Keratinocyte (primary cell): Measurements from ENCODE around the gene ADAMTS4. TPM values are rescaled to one million over a fixed set of nuclear protein-coding genes. Genes with fewer than 3 reads are reported as not detected.
A peak's percentile ranks its signal among the peaks of the same experiment; 100 is the strongest.

ENCODE experiments used
- DNase-seq: peaks from one replicate; pipeline ENCODE4 v3.0.0-alpha.2; 2011; ENCODE audit warnings: low read depth, missing footprints, low spot score
- FAIRE-seq: peaks from 2 replicates; lab custom pipeline; 2011; peaks lifted over from hg19 to GRCh38; lab: Jason Lieb, UNC
- H2AFZ ChIP-seq: 2 replicates; pipeline ENCODE4 v1.6.0; 2012; ENCODE audit warnings: low read length, control low read depth, inconsistent platforms; ENCODE audit not compliant: control insufficient read depth
- H3K27ac ChIP-seq: 2 replicates; pipeline ENCODE4 v1.5.1; 2011; ENCODE audit warnings: low read length; ENCODE audit not compliant: control insufficient read depth, insufficient read depth
- H3K27me3 ChIP-seq: 3 replicates; pipeline ENCODE4 v1.6.0; 2011; ENCODE audit warnings: low read length; ENCODE audit not compliant: control insufficient read depth, insufficient read depth; ENCODE audit errors: extremely low read depth
- H3K36me3 ChIP-seq, 2 experiments: 2 replicates in 1 of 2; 3 replicates in 1 of 2; pipeline ENCODE4 v1.5.1; 2011; ENCODE audit warnings: low read length in 2 of 2, mild to moderate bottlenecking in 1 of 2; ENCODE audit not compliant: control insufficient read depth in 2 of 2, insufficient read depth in 2 of 2; ENCODE audit errors: extremely low read depth in 1 of 2
- H3K4me1 ChIP-seq: 3 replicates; pipeline ENCODE4 v1.5.1; 2011; ENCODE audit warnings: low read length; ENCODE audit not compliant: control insufficient read depth, insufficient read depth; ENCODE audit errors: extremely low read depth
- H3K4me2 ChIP-seq: 3 replicates; pipeline ENCODE4 v1.6.0; 2011; ENCODE audit warnings: low read depth, low read length; ENCODE audit not compliant: control insufficient read depth, insufficient read depth; ENCODE audit errors: extremely low read depth
- H3K4me3 ChIP-seq, 3 experiments: fragments of 200-600 bp in 1 of 3; sonication (generic) in 1 of 3; 2 replicates in 2 of 3; 3 replicates in 1 of 3; pipeline ENCODE4 v1.5.1; 2011 to 2016; ENCODE audit warnings: low read length in 3 of 3, mild to moderate bottlenecking in 3 of 3, control low read depth in 2 of 3, inconsistent platforms in 1 of 3, low read depth in 1 of 3, mixed read lengths in 1 of 3, mixed run types in 1 of 3, moderate library complexity in 1 of 3; ENCODE audit not compliant: control insufficient read depth in 2 of 3, insufficient read depth in 2 of 3; ENCODE audit errors: extremely low read depth in 1 of 3
- H3K79me2 ChIP-seq: 2 replicates; pipeline ENCODE4 v1.6.0; 2012; ENCODE audit warnings: low read length; ENCODE audit not compliant: control insufficient read depth, insufficient read depth
- H3K9ac ChIP-seq: 3 replicates; pipeline ENCODE4 v1.6.0; 2011; ENCODE audit warnings: low read length; ENCODE audit not compliant: control insufficient read depth, insufficient read depth; ENCODE audit errors: extremely low read depth
- H3K9me1 ChIP-seq: 3 replicates; pipeline ENCODE4 v1.6.0; 2011; ENCODE audit warnings: low read length; ENCODE audit not compliant: control insufficient read depth, insufficient read depth; ENCODE audit errors: extremely low read depth
- H3K9me3 ChIP-seq: 2 replicates; pipeline ENCODE4 v1.5.1; 2012; ENCODE audit warnings: low read depth, low read length; ENCODE audit not compliant: control insufficient read depth
- H4K20me1 ChIP-seq: 3 replicates; pipeline ENCODE4 v1.6.0; 2011; ENCODE audit warnings: low read length; ENCODE audit not compliant: control insufficient read depth, insufficient read depth; ENCODE audit errors: extremely low read depth
- CTCF ChIP-seq, 3 experiments: IDR thresholded peaks in 1 of 3; conservative IDR thresholded peaks in 1 of 3; optimal IDR thresholded peaks in 1 of 3; 2 replicates in 2 of 3; 3 replicates in 1 of 3; pipeline versions ENCODE3 to v1.5.1; 2011; ENCODE audit warnings: low read length in 3 of 3, mild to moderate bottlenecking in 3 of 3, moderate library complexity in 2 of 3, control low read depth in 1 of 3, inconsistent platforms in 1 of 3; ENCODE audit not compliant: insufficient read depth in 2 of 3; ENCODE audit errors: extremely low read depth in 1 of 3
- EZH2 ChIP-seq: IDR thresholded peaks from one replicate; pipeline ENCODE4 v1.6.1; 2012; ENCODE audit warnings: inconsistent platforms, mild to moderate bottlenecking, low read length, moderate library complexity
- dilution Hi-C: fragments of 300-500 bp; cut with MboI; formaldehyde crosslinking; loops from one replicate; pipeline ENCODE4 v1.7.0; 2020; ENCODE audit warnings: low sequenced_read_pairs; ENCODE audit not compliant: extremely low pct_ligation_motif_present
- polyA plus RNA-seq, 5 experiments: library from polyadenylated mRNA; depleted of rRNA in 3 of 5; stranded (reverse) in 3 of 5; stranded (forward) in 1 of 5; unstranded in 1 of 5; fragments of >200 nt; gene quantifications; 1 replicate in 1 of 5; 2 replicates in 3 of 5; 3 replicates in 1 of 5; pipeline versions ENCODE4 v1.2.1 to v1.2.3, GENCODE V29; 2011 to 2012; ENCODE audit warnings: missing spikeins in 2 of 5, low read depth in 1 of 5, low replicate concordance in 1 of 5

ADAMTS4 gene
- polyA plus RNA-seq, 1 donor (not counting 4 experiments of a cell fraction or from before 2014, with no cell fraction given) = 0.35 TPM

DNA sequence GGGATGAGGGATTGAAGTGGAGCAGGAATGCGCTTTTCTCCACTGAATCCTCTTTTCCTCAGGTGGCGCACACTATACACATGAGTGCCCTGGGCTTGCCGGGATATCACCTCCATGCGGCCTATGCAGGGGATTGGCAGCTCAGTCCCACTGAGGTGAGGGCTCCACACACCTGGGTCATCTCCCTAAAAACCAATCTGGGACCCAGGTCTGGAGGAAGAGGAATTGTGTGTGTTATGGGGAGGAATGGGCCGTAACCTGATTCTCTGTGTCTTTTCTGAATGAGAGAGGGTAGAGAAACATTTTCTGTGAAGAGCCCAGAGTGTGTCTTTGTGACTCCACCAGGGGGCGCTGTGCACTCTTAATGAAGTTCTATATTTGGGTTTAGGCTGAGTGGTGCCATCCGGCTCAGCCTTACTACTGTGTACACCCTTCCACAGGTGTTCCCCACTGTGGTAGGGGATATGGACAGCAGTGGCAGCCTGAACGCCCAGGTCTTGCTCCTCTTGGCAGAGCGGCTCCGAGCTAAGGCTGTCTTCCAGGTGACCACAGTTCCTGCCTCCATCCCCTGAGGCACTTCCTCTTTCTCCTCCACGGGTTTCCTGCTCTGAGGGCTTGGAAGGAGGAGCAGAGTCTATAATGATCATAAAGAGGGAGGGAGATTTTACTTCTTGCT is 28.5 kb upstream of the ADAMTS4 start:
- H3K4me3 ChIP-seq = peak overlapping the region; percentile 88 to 97 (median 90)
- peak overlapping the region; percentile 97 for H3K4me2 ChIP-seq
- peak; percentile 72 for FAIRE-seq
- peak; percentile 48 for DNase-seq
- dilution Hi-C loops = no loop called here
- no peaks in the 10 kb centered on the region for H3K9me3 ChIP-seq
- no peaks in the 10 kb centered on the region for H3K9me1 ChIP-seq
- H3K27me3 ChIP-seq = no peaks in the 10 kb centered on the region
- H3K27ac ChIP-seq = peak overlapping the region; percentile 42
- H3K9ac ChIP-seq = peak overlapping the region; percentile 84
- no peaks in the 10 kb centered on the region for H4K20me1 ChIP-seq
- peaks cover 12 to 17% of the 10 kb centered on the region in 2 experiments for H3K36me3 ChIP-seq
- H2AFZ ChIP-seq = peak overlapping the region; percentile 60
- TF ChIP-seq EZH2 (no peak), CTCF (optimal IDR thresholded peaks at IDR 0.05 in 1 of 3, IDR thresholded peaks at IDR 0.05 in 1 of 3, conservative IDR thresholded peaks at IDR 0.05 in 1 of 3; ENCODE audit: extremely low read depth in 1 of 3, insufficient read depth in 2 of 3, low read length in 3 of 3) (peak; percentile 77 to 90 (median 82))
- H3K4me1 ChIP-seq = peaks cover 19% of the 10 kb centered on the region
- peaks cover 13% of the 10 kb centered on the region for H3K79me2 ChIP-seq

DNA sequence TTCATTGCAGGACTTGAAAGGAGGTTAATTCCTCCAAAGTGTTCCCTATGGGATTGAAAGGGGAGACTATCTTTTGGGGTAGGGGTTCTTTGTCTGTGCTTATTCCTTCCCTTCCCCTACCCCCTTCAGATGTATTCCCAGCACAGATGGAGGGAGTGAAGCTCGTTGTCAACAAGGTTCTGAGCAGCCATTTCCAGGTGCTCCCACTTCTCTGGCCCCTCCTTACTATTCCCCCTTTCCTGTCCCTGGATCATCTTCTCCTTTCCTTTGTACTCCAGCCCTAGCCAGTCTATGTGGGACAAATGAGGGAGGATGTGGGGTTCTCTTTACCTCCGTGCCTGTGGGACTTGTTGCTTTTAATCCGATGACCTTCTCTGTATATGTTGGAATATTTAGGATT is 27.9 kb upstream of the ADAMTS4 start:
- peak; percentile 9 for FAIRE-seq

More for the DNA sequence above, 27.9 kb upstream of the ADAMTS4 start:
- Histone ChIP-seq H4K20me1 (no peaks in the 10 kb centered on the region), H3K9me1 (no peaks in the 10 kb centered on the region), H3K4me2 (peak overlapping the region; percentile 97), H3K9me3 (no peaks in the 10 kb centered on the region), H2AFZ (peak overlapping the region; percentile 50), H3K27me3 (no peaks in the 10 kb centered on the region), H3K79me2 (peaks cover 13% of the 10 kb centered on the region), H3K4me3 (peak overlapping the region; percentile 88 to 97 (median 90)), H3K36me3 (peaks cover 12 to 17% of the 10 kb centered on the region in 2 experiments), H3K27ac (peak overlapping the region; percentile 42), H3K9ac (peak overlapping the region; percentile 84), H3K4me1 (peaks cover 19% of the 10 kb centered on the region)
- no peak for DNase-seq
- no peak for TF ChIP-seq CTCF (optimal IDR thresholded peaks at IDR 0.05 in 1 of 3, IDR thresholded peaks at IDR 0.05 in 1 of 3, conservative IDR thresholded peaks at IDR 0.05 in 1 of 3; ENCODE audit: extremely low read depth in 1 of 3, insufficient read depth in 2 of 3, low read length in 3 of 3)
- TF ChIP-seq EZH2 = no peak
- dilution Hi-C loops = no loop called here
